ENCODE data around the gene ABR.

ABR gene

DNA sequence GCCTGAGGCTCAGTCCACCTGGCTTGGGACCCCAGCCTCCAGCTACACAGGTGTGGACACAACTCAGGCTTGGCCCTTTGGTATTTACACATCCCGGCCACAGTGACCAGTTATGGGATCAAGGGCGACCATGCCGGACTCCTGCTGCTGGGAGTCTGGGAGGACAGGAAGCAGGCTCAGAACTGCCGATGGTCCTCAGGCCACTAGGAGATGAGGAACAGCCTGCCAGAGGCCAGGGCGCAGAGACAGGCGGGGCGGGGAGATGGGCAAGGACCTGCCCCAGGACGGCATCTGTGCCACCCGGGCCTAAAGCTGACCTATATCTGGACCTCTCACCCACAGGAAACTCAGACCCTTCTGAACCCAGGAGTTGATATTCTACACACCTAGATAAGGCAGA, 212.7 kb downstream of the ABR start:
- Histone ChIP-seq H3K9me3 (replicated peaks in 1 of 11) (no peaks in the 10 kb centered on the region), H3K27me3 (no peaks in the 10 kb centered on the region), H3K4me1 (peaks cover 6 to 96% (median 77%) of the 10 kb centered on the region in 10 experiments), H4K20me1 (peaks cover 0 to 99% (median 38%) of the 10 kb centered on the region in 11 experiments; a peak in 14 of 22 replicates), H3K36me3 (peaks cover 0 to 72% (median 20%) of the 10 kb centered on the region in 11 experiments; a peak in 13 of 22 replicates), H3K4me3 (peak overlapping the region in 1 of 10 experiments; percentile 22; a peak in 1 of 20 replicates), H3K9ac (peak overlapping the region in 3 of 11 experiments; percentile 29 to 53 (median 40); a peak in 6 of 22 replicates), H3K4me2 (peak overlapping the region; percentile 43 to 87 (median 74); a peak in 21 of 22 replicates), H3K27ac (peak overlapping the region in 7 of 11 experiments; percentile 29 to 54 (median 37); a peak in 10 of 22 replicates)
- no peak for TF ChIP-seq Cebpa-rat (IDR thresholded peaks at IDR 0.05)

DNA sequence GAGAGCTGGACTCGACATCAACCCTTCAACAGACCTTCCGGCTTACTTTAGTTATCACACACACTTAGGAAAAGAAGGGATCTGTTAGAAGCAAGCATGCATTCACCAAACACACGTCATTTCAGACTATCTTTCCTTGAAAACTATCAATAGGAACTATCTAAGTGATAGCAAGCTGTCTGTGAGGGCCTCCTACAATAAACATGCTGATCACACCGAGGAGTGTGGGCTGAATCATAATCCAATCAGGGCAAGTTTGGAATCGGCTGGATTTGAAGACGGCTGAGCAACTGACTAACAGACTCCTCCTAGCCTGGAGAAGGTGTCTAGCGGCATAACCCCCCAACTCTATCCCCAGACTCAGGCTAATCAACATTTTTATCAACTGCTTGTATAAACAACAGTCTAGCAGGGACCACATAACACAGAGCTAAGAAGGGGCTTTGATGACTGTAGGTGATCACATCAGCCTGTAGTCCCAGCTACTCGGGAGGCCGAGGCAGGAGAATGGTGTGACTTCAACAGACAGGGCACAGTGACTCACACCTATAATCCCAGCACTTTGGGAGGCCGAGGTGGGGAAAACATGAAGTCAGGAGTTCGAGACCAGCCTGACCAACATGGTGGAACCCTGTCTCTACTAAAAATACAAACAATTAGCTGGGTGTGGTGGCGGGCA, 214.3 kb downstream of the ABR start:
- peak overlapping the region in 1 of 11 experiments; percentile 12; a peak in 1 of 22 replicates for H3K9ac ChIP-seq
- H3K4me1 ChIP-seq = peaks cover 6 to 93% (median 76%) of the 10 kb centered on the region in 10 experiments
- peaks cover 0 to 99% (median 44%) of the 10 kb centered on the region in 11 experiments; a peak in 14 of 22 replicates for H4K20me1 ChIP-seq
- no peaks in the 10 kb centered on the region for H3K9me3 ChIP-seq (replicated peaks in 1 of 11)
- peak overlapping the region in 3 of 11 experiments; percentile 8 to 43 (median 23); a peak in 4 of 22 replicates for H3K27ac ChIP-seq
- H3K4me3 ChIP-seq = no peak overlapping the region
- no peak for TF ChIP-seq Cebpa-rat (IDR thresholded peaks at IDR 0.05)
- no peaks in the 10 kb centered on the region for H3K27me3 ChIP-seq
- peaks cover 0 to 62% (median 20%) of the 10 kb centered on the region in 11 experiments; a peak in 13 of 22 replicates for H3K36me3 ChIP-seq
- peak overlapping the region in 7 of 11 experiments; percentile 13 to 87 (median 74); a peak in 7 of 22 replicates for H3K4me2 ChIP-seq

DNA sequence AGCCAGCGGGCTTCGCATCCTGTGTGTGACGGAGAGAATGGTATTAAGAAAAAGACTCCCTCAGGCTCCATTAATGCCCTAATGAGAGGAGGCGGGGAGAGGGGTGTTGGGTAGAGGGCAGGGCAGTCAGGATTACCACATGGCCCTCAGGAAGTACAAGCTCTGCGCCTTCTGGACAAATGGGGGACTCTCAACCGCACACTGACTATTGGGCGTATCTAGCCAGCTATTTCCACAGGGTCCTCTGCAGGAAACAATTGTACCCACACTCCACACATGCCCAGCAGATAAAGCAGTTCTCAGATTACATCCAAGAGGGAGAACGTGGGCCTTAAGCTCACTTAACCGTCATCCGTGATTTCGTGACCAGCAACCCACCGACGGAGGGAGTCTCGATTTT, 214.9 kb downstream of the ABR start:
- peak overlapping the region in 1 of 11 experiments; percentile 2; a peak in 2 of 22 replicates for H3K9ac ChIP-seq
- no peak for TF ChIP-seq Cebpa-rat (IDR thresholded peaks at IDR 0.05)
- H3K4me1 ChIP-seq = peaks cover 6 to 87% (median 73%) of the 10 kb centered on the region in 10 experiments
- H3K4me2 ChIP-seq = peak overlapping the region in 7 of 11 experiments; percentile 11 to 40 (median 21); a peak in 7 of 22 replicates
- H3K4me3 ChIP-seq = no peak overlapping the region
- peak overlapping the region in 4 of 11 experiments; percentile 8 to 43 (median 26); a peak in 5 of 22 replicates for H3K27ac ChIP-seq
- no peaks in the 10 kb centered on the region for H3K27me3 ChIP-seq
- H3K9me3 ChIP-seq (replicated peaks in 1 of 11) = no peaks in the 10 kb centered on the region
- peaks cover 0 to 62% (median 16%) of the 10 kb centered on the region in 11 experiments; a peak in 13 of 22 replicates for H3K36me3 ChIP-seq
- peaks cover 0 to 99% (median 44%) of the 10 kb centered on the region in 11 experiments; a peak in 14 of 22 replicates for H4K20me1 ChIP-seq

DNA sequence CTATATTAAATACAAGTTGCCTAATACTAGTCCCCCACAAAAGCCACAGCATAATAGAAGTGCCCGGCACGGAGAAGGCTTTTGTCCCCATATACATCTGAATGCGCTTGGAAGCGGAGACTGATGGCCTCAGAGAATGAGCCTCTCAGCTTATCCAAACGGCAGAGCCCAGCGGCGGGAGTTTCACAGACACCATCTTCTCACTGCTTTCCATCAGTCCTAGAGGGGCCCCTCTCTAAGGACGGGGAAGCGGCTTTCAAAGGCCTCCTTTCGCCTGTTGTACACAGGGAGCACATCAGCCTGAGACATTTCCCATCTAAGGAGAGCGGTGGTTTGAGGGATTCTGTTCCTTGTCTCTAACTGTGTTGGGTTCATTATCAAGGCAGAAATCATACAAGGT, 217.1 kb downstream of the ABR start:
- peaks cover 0 to 59% (median 12%) of the 10 kb centered on the region in 11 experiments; a peak in 15 of 22 replicates for H3K36me3 ChIP-seq

DNA sequence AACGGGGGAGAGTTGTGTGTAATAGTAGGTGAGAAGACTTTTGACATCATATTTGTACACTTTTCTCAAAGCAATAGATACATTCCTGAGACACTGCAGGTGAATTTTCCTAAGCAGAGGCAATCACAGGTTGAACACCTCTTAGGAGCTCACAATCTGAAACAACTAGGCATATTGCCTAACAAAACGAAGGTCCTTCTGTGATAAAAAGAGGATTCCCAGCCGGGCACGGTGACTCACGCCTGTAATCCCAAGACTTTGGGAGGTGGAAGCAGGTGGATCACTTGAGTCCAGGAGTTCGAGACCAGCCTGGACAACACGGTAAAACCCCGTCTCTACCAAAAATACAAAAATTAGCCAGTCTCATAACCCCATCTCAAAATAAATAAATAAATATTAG, 217.6 kb downstream of the ABR start:
- peaks cover 0 to 99% (median 39%) of the 10 kb centered on the region in 11 experiments; a peak in 15 of 22 replicates for H4K20me1 ChIP-seq
- H3K9ac ChIP-seq = no peak overlapping the region
- peaks cover 5 to 84% (median 74%) of the 10 kb centered on the region in 10 experiments for H3K4me1 ChIP-seq
- no peaks in the 10 kb centered on the region for H3K9me3 ChIP-seq (replicated peaks in 1 of 11)
- peaks cover 0 to 63% (median 17%) of the 10 kb centered on the region in 11 experiments; a peak in 14 of 22 replicates for H3K36me3 ChIP-seq
- no peak overlapping the region for H3K4me3 ChIP-seq
- H3K27me3 ChIP-seq = no peaks in the 10 kb centered on the region
- no peak for TF ChIP-seq Cebpa-rat (IDR thresholded peaks at IDR 0.05)
- no peak overlapping the region for H3K27ac ChIP-seq
- H3K4me2 ChIP-seq = peak overlapping the region in 6 of 11 experiments; percentile 6 to 36 (median 10); a peak in 3 of 22 replicates

More for the DNA sequence above, 217.1 kb downstream of the ABR start:
- H3K4me1 ChIP-seq = peaks cover 6 to 84% (median 74%) of the 10 kb centered on the region in 10 experiments
- no peaks in the 10 kb centered on the region for H3K9me3 ChIP-seq (replicated peaks in 1 of 11)
- H3K27me3 ChIP-seq = no peaks in the 10 kb centered on the region
- peaks cover 0 to 99% (median 43%) of the 10 kb centered on the region in 11 experiments; a peak in 15 of 22 replicates for H4K20me1 ChIP-seq
- H3K4me3 ChIP-seq = no peak overlapping the region
- no peak overlapping the region for H3K9ac ChIP-seq
- no peak overlapping the region for H3K27ac ChIP-seq
- TF ChIP-seq Cebpa-rat (IDR thresholded peaks at IDR 0.05) = no peak
- H3K4me2 ChIP-seq = no peak overlapping the region; a peak in 1 of 22 replicates

DNA sequence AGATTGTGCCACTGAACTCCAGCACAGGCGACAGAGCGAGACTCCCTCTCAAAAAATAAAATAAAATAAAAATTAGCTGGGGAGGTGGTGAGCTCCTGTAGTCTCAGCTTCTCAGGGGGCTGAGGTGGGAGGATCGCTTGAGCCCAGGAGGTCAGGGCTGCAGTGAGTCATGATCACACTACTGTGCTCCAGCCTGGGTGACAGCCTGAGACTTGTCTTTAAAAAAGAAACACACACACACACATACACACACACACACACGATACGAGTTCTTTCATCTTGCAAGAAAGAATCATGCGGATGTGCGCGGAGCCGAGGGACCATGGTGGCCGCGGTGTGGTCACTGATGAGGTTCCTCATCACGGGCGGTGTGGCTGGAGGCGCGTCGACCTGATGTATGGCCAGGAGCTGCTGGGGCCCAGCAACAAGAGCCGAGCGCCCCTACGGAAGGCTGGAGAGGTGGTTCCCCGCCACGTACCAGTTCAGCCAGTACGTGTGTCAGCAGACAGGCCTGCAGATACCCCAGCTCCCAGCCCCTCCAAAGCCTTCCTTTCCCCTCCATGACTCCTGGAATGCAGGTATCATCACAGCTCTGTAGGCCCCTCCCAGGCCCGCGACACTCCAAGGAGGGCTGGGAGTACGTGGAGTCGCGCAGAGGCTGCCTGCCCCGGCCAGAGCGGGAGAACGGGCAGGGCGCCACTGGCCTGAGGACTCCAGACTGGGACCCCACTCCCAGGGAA, 220.9 kb downstream of the ABR start:
- peaks cover 0 to 55% (median 43%) of the 10 kb centered on the region in 10 experiments; a peak in 16 of 20 replicates for H3K4me1 ChIP-seq
- peaks cover 0 to 76% (median 27%) of the 10 kb centered on the region in 11 experiments; a peak in 16 of 22 replicates for H3K36me3 ChIP-seq
- H3K4me2 ChIP-seq = peak overlapping the region in 2 of 11 experiments; percentile 11 to 18; a peak in 2 of 22 replicates
- peak overlapping the region in 1 of 11 experiments; percentile 34; a peak in 1 of 22 replicates for H3K27ac ChIP-seq
- no peak overlapping the region for H3K9ac ChIP-seq
- TF ChIP-seq Cebpa-rat (IDR thresholded peaks at IDR 0.05) = no peak
- H3K4me3 ChIP-seq = no peak overlapping the region
- H3K9me3 ChIP-seq (replicated peaks in 1 of 11) = no peaks in the 10 kb centered on the region
- H3K27me3 ChIP-seq = no peaks in the 10 kb centered on the region
- peaks cover 0 to 100% (median 39%) of the 10 kb centered on the region in 11 experiments; a peak in 16 of 22 replicates for H4K20me1 ChIP-seq

DNA sequence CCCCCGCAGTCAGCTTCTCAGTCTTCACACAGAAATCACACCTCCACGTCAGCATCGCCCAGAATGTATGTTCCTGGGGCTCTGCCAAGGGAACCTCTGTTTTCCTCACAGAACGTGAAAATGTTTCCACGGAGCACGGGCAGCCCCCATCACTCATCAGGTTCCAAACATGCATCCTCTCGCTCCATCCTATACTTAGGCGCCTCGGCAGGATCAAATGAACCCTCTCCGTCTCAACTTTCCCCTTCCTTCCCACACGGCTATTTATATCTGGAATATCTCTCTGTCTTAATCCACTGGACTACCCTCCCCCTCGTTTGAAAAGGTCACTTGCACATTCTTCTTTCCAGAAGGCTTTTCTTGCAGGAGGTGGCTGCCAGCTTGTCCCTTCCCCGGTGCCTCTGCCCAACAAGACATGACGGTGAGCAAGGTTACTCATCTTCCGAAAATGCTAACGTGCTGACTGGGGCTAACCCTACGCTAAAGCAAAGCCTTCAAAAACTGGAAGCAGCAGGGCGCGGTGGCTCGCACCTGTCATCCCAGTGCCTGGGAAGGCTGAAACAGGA, 221.8 kb downstream of the ABR start:
- H3K4me1 ChIP-seq = peaks cover 0 to 50% (median 37%) of the 10 kb centered on the region in 10 experiments; a peak in 16 of 20 replicates
- peaks cover 0 to 100% (median 43%) of the 10 kb centered on the region in 11 experiments; a peak in 17 of 22 replicates for H4K20me1 ChIP-seq
- H3K9me3 ChIP-seq (replicated peaks in 1 of 11) = no peaks in the 10 kb centered on the region
- H3K27ac ChIP-seq = no peak overlapping the region
- no peak overlapping the region for H3K9ac ChIP-seq
- TF ChIP-seq Cebpa-rat (IDR thresholded peaks at IDR 0.05) = no peak
- H3K27me3 ChIP-seq = no peaks in the 10 kb centered on the region
- H3K4me3 ChIP-seq = no peak overlapping the region
- peak overlapping the region in 1 of 11 experiments; percentile 17; a peak in 1 of 22 replicates for H3K4me2 ChIP-seq
- H3K36me3 ChIP-seq = peaks cover 0 to 77% (median 27%) of the 10 kb centered on the region in 11 experiments; a peak in 16 of 22 replicates

DNA sequence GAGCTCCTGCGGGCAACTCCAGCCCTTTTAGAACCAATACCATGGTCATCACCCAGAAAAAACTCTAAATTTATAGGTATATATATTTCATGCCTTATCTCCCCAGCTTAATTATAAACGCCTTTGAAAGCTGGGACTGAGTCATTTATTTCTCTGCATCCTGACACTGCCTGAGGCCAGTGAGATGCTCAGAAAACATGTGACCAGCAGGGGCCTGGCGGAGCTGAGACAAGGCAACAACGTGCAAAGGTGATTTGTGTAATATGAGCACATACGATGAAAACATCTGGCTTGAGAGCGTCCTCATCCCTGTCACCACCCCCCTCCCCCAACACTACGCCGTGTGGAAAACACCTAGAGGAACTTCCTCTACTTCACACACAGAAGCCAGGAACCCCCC, 222.9 kb downstream of the ABR start:
- no peak overlapping the region for H3K4me3 ChIP-seq
- H3K36me3 ChIP-seq = peaks cover 0 to 70% (median 27%) of the 10 kb centered on the region in 11 experiments; a peak in 16 of 22 replicates
- H3K9ac ChIP-seq = no peak overlapping the region
- no peak for TF ChIP-seq Cebpa-rat (IDR thresholded peaks at IDR 0.05)
- peaks cover 0 to 98% (median 41%) of the 10 kb centered on the region in 11 experiments; a peak in 17 of 22 replicates for H4K20me1 ChIP-seq
- H3K9me3 ChIP-seq (replicated peaks in 1 of 11) = no peaks in the 10 kb centered on the region
- H3K27ac ChIP-seq = no peak overlapping the region
- no peaks in the 10 kb centered on the region for H3K27me3 ChIP-seq
- H3K4me2 ChIP-seq = no peak overlapping the region
- peaks cover under 1 to 47% (median 33%) of the 10 kb centered on the region in 10 experiments for H3K4me1 ChIP-seq
